Stromal cell of bone marrow (primary cell): ENCODE results near the gene MYOM1.

Source experiments
- DNase-seq: peaks from one replicate; pipeline ENCODE4 v3.0.0-alpha.2; 2012; ENCODE audit warnings: low read depth

The MYOM1 gene

GRCh38 chr18:3219631-3220335 is at the start of gene MYOM1:
Gene MYOM1 (minus strand): TSS chr18:3219968. CDS start chr18:3215223, 4,745 bp downstream.
- DNase-seq, result no peak

GRCh38 chr18:3269241-3269913 is 49.6 kb upstream of the MYOM1 start:
- no peak for DNase-seq

- no peak for DNase-seq
Measured at GRCh38 chr18:3268306-3268705, 48.5 kb upstream of the MYOM1 start.

- no peak for DNase-seq
Measured at GRCh38 chr18:3266062-3266608, 46.4 kb upstream of the MYOM1 start.

- DNase-seq, result no peak
Measured at GRCh38 chr18:3265564-3266033, 45.8 kb upstream of the MYOM1 start.

- DNase-seq, result no peak
Measured at GRCh38 chr18:3264362-3264761, 44.6 kb upstream of the MYOM1 start.

- no peak for DNase-seq
Measured at GRCh38 chr18:3263132-3263700, 43.4 kb upstream of the MYOM1 start.

- DNase-seq, result no peak
Measured at GRCh38 chr18:3262234-3263131, 42.7 kb upstream of the MYOM1 start.

- DNase-seq, result peak; percentile 54
Measured at GRCh38 chr18:3261373-3262233, 41.8 kb upstream of the MYOM1 start, which contains the start of gene MYL12B. Gene MYL12B (plus strand): TSS chr18:3262133. CDS start chr18:3272899, 10,766 bp downstream.

- DNase-seq, result no peak
Measured at GRCh38 chr18:3260995-3261372, 41.2 kb upstream of the MYOM1 start.

- no peak for DNase-seq
Measured at GRCh38 chr18:3257627-3258120, 37.9 kb upstream of the MYOM1 start.

- no peak for DNase-seq
Measured at GRCh38 chr18:3256693-3257626, 37.2 kb upstream of the MYOM1 start.

- DNase-seq, result no peak
Measured at GRCh38 chr18:3255611-3256165, 35.9 kb upstream of the MYOM1 start.

- no peak for DNase-seq
Measured at GRCh38 chr18:3254725-3255124, 35.0 kb upstream of the MYOM1 start.

GRCh38 chr18:3252843-3253242 is 33.1 kb upstream of the MYOM1 start:
- DNase-seq, result no peak

- DNase-seq, result no peak
Measured at GRCh38 chr18:3251963-3252277, 32.2 kb upstream of the MYOM1 start.

GRCh38 chr18:3251249-3251962 is 31.6 kb upstream of the MYOM1 start:
- DNase-seq, result no peak

GRCh38 chr18:3250237-3251107 is 30.7 kb upstream of the MYOM1 start:
- DNase-seq, result no peak
